ENCODE results near the gene TRPV4.

Gene TRPV4

DNA sequence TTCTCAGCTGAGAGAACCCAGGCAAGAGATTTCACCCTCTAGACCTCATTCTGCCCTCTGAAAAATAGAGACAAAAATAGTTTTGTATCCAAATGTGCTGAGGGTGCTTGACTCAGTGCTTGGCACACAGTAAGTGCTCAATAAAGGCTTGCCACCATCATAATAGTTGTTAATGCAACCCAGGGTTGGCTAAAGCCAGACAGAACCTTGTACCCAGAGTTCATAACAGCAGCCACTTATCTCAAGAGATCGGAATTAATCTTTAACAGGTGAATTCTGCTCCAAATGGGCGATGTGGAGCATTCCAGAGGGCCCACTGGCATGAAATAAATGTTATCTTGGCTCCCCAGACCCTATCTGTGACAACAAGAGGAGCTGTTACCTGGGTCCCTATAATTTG lies 2.9 kb downstream of the TRPV4 start:
- no peak for DNase-seq (ENCODE audit: extremely low read depth, insufficient read length)
- TF ChIP-seq CTCF (IDR thresholded peaks at IDR 0.05; ENCODE audit: insufficient read depth, low read length, poor library complexity, severe bottlenecking) = no peak
- peaks cover 7% of the 10 kb centered on the region for H3K27me3 ChIP-seq (replicated peaks; ENCODE audit: control insufficient read depth, insufficient read depth, low read length)
- H3K4me3 ChIP-seq (replicated peaks; ENCODE audit: low read depth, low read length) = no peak overlapping the region
- H3K36me3 ChIP-seq (ENCODE audit: control insufficient read depth, insufficient read depth, low read length) = no peaks in the 10 kb centered on the region

GRCh38 chr12:109829667-109830066 lies 3.5 kb downstream of the TRPV4 start:
- no peaks in the 10 kb centered on the region for H3K36me3 ChIP-seq (ENCODE audit: control insufficient read depth, insufficient read depth, low read length)
- H3K27me3 ChIP-seq (replicated peaks; ENCODE audit: control insufficient read depth, insufficient read depth, low read length) = peaks cover 7% of the 10 kb centered on the region
- no peak for DNase-seq (ENCODE audit: extremely low read depth, insufficient read length)
- H3K4me3 ChIP-seq (replicated peaks; ENCODE audit: low read depth, low read length) = no peak overlapping the region
- no peak for TF ChIP-seq CTCF (IDR thresholded peaks at IDR 0.05; ENCODE audit: insufficient read depth, low read length, poor library complexity, severe bottlenecking)

- no peak for DNase-seq (ENCODE audit: extremely low read depth, insufficient read length)
- TF ChIP-seq CTCF (IDR thresholded peaks at IDR 0.05; ENCODE audit: insufficient read depth, low read length, poor library complexity, severe bottlenecking) = no peak
- no peaks in the 10 kb centered on the region for H3K36me3 ChIP-seq (ENCODE audit: control insufficient read depth, insufficient read depth, low read length)
- H3K27me3 ChIP-seq (replicated peaks; ENCODE audit: control insufficient read depth, insufficient read depth, low read length) = peaks cover 7% of the 10 kb centered on the region
- no peak overlapping the region for H3K4me3 ChIP-seq (replicated peaks; ENCODE audit: low read depth, low read length)
These were observed 4.3 kb downstream of the TRPV4 start for GRCh38 chr12:109828754-109829511.

GRCh38 chr12:109827566-109828550 lies 5.3 kb downstream of the TRPV4 start:
- no peak for TF ChIP-seq CTCF (IDR thresholded peaks at IDR 0.05; ENCODE audit: insufficient read depth, low read length, poor library complexity, severe bottlenecking)
- no peak overlapping the region for H3K4me3 ChIP-seq (replicated peaks; ENCODE audit: low read depth, low read length)
- H3K36me3 ChIP-seq (ENCODE audit: control insufficient read depth, insufficient read depth, low read length) = no peaks in the 10 kb centered on the region
- peaks cover 7% of the 10 kb centered on the region for H3K27me3 ChIP-seq (replicated peaks; ENCODE audit: control insufficient read depth, insufficient read depth, low read length)
- no peak for DNase-seq (ENCODE audit: extremely low read depth, insufficient read length)

DNA sequence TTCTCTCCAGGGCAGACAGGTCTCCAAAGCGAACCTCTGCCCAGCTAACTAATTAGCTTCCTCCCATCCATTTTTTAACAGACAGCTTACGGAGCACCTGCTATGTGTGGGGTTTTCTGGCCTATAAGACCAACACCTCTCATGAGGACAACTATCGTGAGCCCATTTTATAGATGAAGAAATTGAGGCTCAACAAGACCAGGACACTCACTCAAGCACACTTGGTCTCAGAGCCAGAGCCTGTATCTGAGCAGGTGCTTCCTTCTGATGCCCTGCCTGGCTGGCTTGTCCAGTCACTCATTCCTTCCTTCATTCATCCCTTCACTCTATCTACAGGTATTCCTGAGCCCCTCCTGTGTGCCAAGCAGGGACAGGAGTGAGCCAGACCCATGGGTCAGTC lies 6.1 kb downstream of the TRPV4 start:
- Histone ChIP-seq H3K4me3 (replicated peaks; ENCODE audit: low read depth, low read length) (no peak overlapping the region), H3K36me3 (ENCODE audit: control insufficient read depth, insufficient read depth, low read length) (no peaks in the 10 kb centered on the region), H3K27me3 (replicated peaks; ENCODE audit: control insufficient read depth, insufficient read depth, low read length) (peaks cover 7% of the 10 kb centered on the region)
- no peak for DNase-seq (ENCODE audit: extremely low read depth, insufficient read length)
- no peak for TF ChIP-seq CTCF (IDR thresholded peaks at IDR 0.05; ENCODE audit: insufficient read depth, low read length, poor library complexity, severe bottlenecking)

Measured in GM06990 (cell line).